Measurements from ENCODE around the gene DAGLA. TPM values are rescaled to one million over a fixed set of nuclear protein-coding genes. Genes with fewer than 3 reads are reported as not detected.
A peak's percentile ranks its signal among the peaks of the same experiment; 100 is the strongest.

DAGLA gene
- total RNA-seq, 1 experiment from 2014 or later: 8.6 TPM

DNA sequence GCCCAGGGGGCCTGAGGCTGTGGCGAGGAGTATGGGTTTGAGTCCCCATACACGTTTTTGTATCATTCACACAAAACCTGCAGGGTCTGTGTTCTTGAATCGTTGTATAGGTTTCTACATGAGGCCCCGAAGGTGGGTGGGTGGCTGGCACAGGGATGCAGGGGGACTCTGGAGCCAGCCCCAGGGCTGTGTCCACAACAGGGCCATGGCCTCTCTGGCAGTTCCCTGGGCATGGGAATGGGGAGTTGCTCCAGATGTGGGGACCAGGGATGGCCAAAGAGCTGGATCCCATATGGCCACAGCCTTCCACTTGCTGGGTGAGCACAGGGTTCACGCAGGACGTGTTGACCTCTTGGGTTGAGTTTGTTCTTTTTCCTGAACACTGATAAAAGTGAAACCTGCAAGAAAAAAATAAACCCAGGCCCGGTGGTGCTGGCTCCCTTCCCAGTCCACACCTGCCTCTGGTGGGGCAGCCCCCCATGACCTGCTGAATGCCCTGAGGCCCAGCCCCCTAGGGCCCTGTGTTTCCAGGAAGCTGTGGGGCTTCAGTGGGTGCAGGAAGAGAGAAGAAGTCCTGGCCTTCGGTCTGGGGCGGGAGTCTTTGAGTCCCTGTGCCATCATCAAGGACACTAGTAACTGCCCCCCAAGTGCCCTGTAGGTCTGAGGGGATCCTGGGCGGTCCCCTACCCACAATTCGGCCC lies 88.3 kb downstream of the DAGLA start:
- H3K9me2 ChIP-seq (replicated peaks; ENCODE audit: low read length): no peaks in the 10 kb centered on the region
- no peak overlapping the region for H2AFZ ChIP-seq (ENCODE audit: low read length)
- no peak for DNase-seq
- no peaks in the 10 kb centered on the region for H3K4me1 ChIP-seq (ENCODE audit: insufficient read depth, low read length)
- H3K4me3 ChIP-seq (ENCODE audit: low read length): no peak overlapping the region
- no peaks in the 10 kb centered on the region for H3K9me3 ChIP-seq (ENCODE audit: low read length)
- no peak overlapping the region for H3K27ac ChIP-seq (ENCODE audit: low read length)
- H3K27me3 ChIP-seq (ENCODE audit: low read length): no peaks in the 10 kb centered on the region
- no peak overlapping the region for H3K4me2 ChIP-seq (ENCODE audit: low read length)
- BruUV-seq (replicated peaks): no TSS peak
- TF ChIP-seq EZH2phosphoT487 (IDR thresholded peaks at IDR 0.05; ENCODE audit: borderline replicate concordance, low read length) (no peak), EZH2 (IDR thresholded peaks at IDR 0.05; ENCODE audit: low read length, unreplicated experiment) (no peak)
- ChIA-PET POLR2A (ENCODE audit: unreplicated experiment) (no interaction called here), CTCF (no interaction called here)
- no peaks in the 10 kb centered on the region for H3K36me3 ChIP-seq (ENCODE audit: low read depth, low read length)
- no peak for ATAC-seq
- H3F3A ChIP-seq (ENCODE audit: low read length, unreplicated experiment): no peaks in the 10 kb centered on the region
- H3K79me2 ChIP-seq (ENCODE audit: low read length): no peaks in the 10 kb centered on the region
- intact Hi-C loops (cut with micrococcal nuclease): no loop called here
- H4K20me1 ChIP-seq (ENCODE audit: low read length): no peaks in the 10 kb centered on the region
- H3K9ac ChIP-seq (ENCODE audit: low read length): no peak overlapping the region

GRCh38 chr11:61769169-61769920 lies 89.2 kb downstream of the DAGLA start:
- Histone ChIP-seq H3F3A (ENCODE audit: low read length, unreplicated experiment) (no peaks in the 10 kb centered on the region), H4K20me1 (ENCODE audit: low read length) (no peaks in the 10 kb centered on the region), H3K36me3 (ENCODE audit: low read depth, low read length) (no peaks in the 10 kb centered on the region), H3K9ac (ENCODE audit: low read length) (no peak overlapping the region), H3K79me2 (ENCODE audit: low read length) (no peaks in the 10 kb centered on the region), H3K27ac (ENCODE audit: low read length) (no peak overlapping the region), H3K9me2 (replicated peaks; ENCODE audit: low read length) (no peaks in the 10 kb centered on the region), H3K4me2 (ENCODE audit: low read length) (no peak overlapping the region), H3K9me3 (ENCODE audit: low read length) (no peaks in the 10 kb centered on the region), H2AFZ (ENCODE audit: low read length) (no peak overlapping the region), H3K27me3 (ENCODE audit: low read length) (no peaks in the 10 kb centered on the region), H3K4me1 (ENCODE audit: insufficient read depth, low read length) (no peaks in the 10 kb centered on the region), H3K4me3 (ENCODE audit: low read length) (no peak overlapping the region)
- TF ChIP-seq EZH2phosphoT487 (IDR thresholded peaks at IDR 0.05; ENCODE audit: borderline replicate concordance, low read length): no peak
- TF ChIP-seq CTCF (conservative IDR thresholded peaks at IDR 0.05; ENCODE audit: low read depth, low read length): peak; percentile 14; the same call in 1 of the 2 replicates
- no peak for DNase-seq
- intact Hi-C loops (cut with micrococcal nuclease): no loop called here
- POLR2A ChIA-PET (ENCODE audit: unreplicated experiment): no interaction called here
- CTCF ChIA-PET: no interaction called here
- no peak for ATAC-seq
- BruUV-seq (replicated peaks): no TSS peak

DNA sequence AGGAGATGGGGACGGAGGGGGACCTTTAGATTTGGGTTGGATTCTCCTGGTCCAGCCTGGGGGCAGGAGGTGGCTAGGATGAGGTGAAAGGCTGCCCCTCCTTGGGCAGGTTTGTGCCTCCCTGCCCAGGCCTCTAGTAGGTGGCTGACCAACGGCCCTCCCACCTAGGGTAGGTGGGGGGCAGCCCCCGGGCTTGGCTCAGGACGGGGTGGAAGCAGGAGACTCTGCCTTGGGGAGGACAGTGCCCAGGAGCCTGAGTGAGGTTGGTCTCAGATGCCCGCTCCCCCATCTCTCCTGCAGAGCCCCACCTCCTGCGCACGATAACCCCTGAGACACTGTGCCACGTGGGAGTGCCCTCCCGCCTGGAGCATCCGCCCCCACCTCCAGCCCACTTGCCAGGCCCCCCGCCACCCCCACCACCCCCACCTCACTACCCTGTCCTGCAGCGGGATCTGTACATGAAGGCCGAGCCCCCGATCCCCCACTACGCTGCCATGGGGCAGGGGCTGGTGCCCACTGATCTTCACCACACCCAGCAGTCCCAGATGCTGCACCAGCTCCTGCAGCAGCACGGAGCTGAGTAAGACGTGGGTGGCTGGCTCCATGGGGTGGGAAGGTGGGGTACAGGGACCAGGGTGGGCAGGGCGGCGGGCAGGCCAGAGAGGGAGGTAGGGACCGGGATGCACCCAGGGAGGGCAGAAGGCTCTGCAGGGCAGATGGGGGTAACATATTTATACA lies 89.9 kb downstream of the DAGLA start:
- no peak overlapping the region for H3K9ac ChIP-seq (ENCODE audit: low read length)
- CTCF ChIA-PET: no interaction called here
- no peaks in the 10 kb centered on the region for H3K4me1 ChIP-seq (ENCODE audit: insufficient read depth, low read length)
- no peak overlapping the region for H3K27ac ChIP-seq (ENCODE audit: low read length)
- no TSS peak for BruUV-seq (replicated peaks)
- intact Hi-C loops (cut with micrococcal nuclease): no loop called here
- H4K20me1 ChIP-seq (ENCODE audit: low read length): no peaks in the 10 kb centered on the region
- ATAC-seq: no peak
- H3K9me3 ChIP-seq (ENCODE audit: low read length): no peaks in the 10 kb centered on the region
- H3K79me2 ChIP-seq (ENCODE audit: low read length): no peaks in the 10 kb centered on the region
- TF ChIP-seq EZH2 (IDR thresholded peaks at IDR 0.05; ENCODE audit: low read length, unreplicated experiment) (no peak), CTCF (conservative IDR thresholded peaks at IDR 0.05; ENCODE audit: low read depth, low read length) (no peak), EZH2phosphoT487 (IDR thresholded peaks at IDR 0.05; ENCODE audit: borderline replicate concordance, low read length) (no peak)
- POLR2A ChIA-PET (ENCODE audit: unreplicated experiment): no interaction called here
- H3K36me3 ChIP-seq (ENCODE audit: low read depth, low read length): no peaks in the 10 kb centered on the region
- H3K4me3 ChIP-seq (ENCODE audit: low read length): no peak overlapping the region
- no peak for DNase-seq
- H3K9me2 ChIP-seq (replicated peaks; ENCODE audit: low read length): no peaks in the 10 kb centered on the region
- H2AFZ ChIP-seq (ENCODE audit: low read length): no peak overlapping the region
- H3K27me3 ChIP-seq (ENCODE audit: low read length): no peaks in the 10 kb centered on the region
- H3K4me2 ChIP-seq (ENCODE audit: low read length): no peak overlapping the region
- H3F3A ChIP-seq (ENCODE audit: low read length, unreplicated experiment): no peaks in the 10 kb centered on the region

All from PC-3 (cell line).